Skeletal muscle satellite cell (primary cell): ENCODE results near the gene BEND3.
"Not testable (repeated sequence)": the region's sequence is repeated elsewhere in the genome, so short reads cannot be mapped to it uniquely, and the experiment has no call there.

Source experiments
- H3K27me3 ChIP-seq: 2 replicates; pipeline ENCODE4 v1.7.0; 2013; ENCODE audit warnings: low read length; ENCODE audit not compliant: control insufficient read depth, insufficient read depth
- H3K36me3 ChIP-seq: 2 replicates; pipeline ENCODE4 v1.7.0; 2013; ENCODE audit warnings: mild to moderate bottlenecking, control low read depth, low read length; ENCODE audit not compliant: insufficient read depth
- H3K4me1 ChIP-seq: 2 replicates; pipeline ENCODE4 v1.7.0; 2013; ENCODE audit warnings: low read length; ENCODE audit not compliant: control insufficient read depth, insufficient read depth
- H3K4me2 ChIP-seq: 2 replicates; pipeline ENCODE4 v1.7.0; 2013; ENCODE audit warnings: mild to moderate bottlenecking, low read length
- H3K4me3 ChIP-seq: 2 replicates; pipeline ENCODE4 v1.7.0; 2013; ENCODE audit warnings: low read length
- H3K9ac ChIP-seq: 2 replicates; pipeline ENCODE4 v1.7.0; 2013; ENCODE audit warnings: mild to moderate bottlenecking, low read depth, low read length, moderate library complexity
- H3K9me3 ChIP-seq: replicated peaks from 2 replicates; pipeline ENCODE4 v1.7.0; 2013; ENCODE audit warnings: mild to moderate bottlenecking, control low read depth, low read length

BEND3 gene

GRCh38 chr6:107135048-107135680, 19.8 kb upstream of the BEND3 start:
- H3K4me3 ChIP-seq, H3K36me3 ChIP-seq, H3K9ac ChIP-seq, H3K27me3 ChIP-seq, H3K9me3 ChIP-seq, H3K4me1 ChIP-seq, H3K4me2 ChIP-seq: not testable (repeated sequence)

DNA sequence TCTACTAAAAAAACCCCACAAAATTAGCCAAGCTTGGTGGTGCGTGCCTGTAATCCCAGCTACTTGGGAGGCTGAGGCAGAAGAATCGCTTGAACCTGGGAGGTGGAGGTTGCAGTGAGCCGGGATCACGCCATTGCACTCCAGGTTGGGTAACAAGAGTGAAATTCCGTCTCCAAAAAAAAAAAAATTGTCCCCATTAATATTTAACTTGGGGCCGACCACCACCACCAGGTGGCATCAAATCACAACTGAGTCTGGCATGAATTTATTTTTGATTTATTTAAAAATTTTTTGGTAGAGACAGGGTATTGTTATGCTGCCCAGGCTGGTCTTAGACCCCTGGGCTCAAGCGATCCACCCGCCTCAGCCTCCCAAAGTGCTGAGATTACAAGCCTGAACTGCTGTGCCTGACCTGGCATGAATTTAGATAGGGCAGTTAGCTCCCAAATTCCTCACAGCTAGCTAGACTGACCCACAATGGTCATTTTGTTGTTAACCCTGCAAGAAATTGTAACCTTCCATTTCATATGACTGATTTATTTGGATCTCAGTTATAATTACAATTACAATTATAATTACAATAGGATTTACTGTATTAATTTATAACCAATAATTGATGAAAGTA, 17.1 kb upstream of the BEND3 start:
- no peaks in the 10 kb centered on the region for H3K9me3 ChIP-seq
- no peaks in the 10 kb centered on the region for H3K36me3 ChIP-seq
- H3K4me3 ChIP-seq: no peak overlapping the region
- peaks cover 8% of the 10 kb centered on the region for H3K4me1 ChIP-seq
- H3K9ac ChIP-seq: no peak overlapping the region
- no peaks in the 10 kb centered on the region for H3K27me3 ChIP-seq
- no peak overlapping the region for H3K4me2 ChIP-seq

DNA sequence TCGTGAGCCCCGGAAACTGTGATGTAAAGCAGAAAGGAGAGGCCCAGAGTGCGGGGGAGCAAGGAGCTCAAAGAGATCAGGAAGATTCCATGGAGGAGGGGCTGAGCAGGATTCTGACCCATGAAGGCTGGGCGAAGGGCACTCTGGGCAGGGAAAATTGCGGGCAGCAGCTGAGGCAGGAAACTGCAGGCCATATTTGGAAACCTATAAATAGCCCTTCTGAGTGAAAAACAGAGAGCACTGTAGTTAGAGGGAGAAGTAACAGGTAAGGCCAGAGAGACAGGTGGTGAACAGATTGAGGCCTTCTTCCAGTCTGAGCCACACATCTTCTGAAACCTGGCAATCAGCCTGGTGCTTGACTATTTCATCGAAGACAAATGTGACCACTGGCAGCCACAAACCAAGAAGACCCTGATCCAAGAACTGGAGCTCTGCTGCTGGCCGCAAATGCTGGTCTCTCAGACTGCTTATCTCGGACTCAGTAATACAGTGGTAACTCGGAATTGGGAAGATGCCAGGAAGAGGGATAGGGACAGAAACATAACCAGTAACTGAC, 14.1 kb upstream of the BEND3 start:
- H3K4me1 ChIP-seq: peaks cover 8% of the 10 kb centered on the region
- H3K4me3 ChIP-seq: no peak overlapping the region
- no peaks in the 10 kb centered on the region for H3K9me3 ChIP-seq
- H3K27me3 ChIP-seq: no peaks in the 10 kb centered on the region
- no peak overlapping the region for H3K9ac ChIP-seq
- no peak overlapping the region for H3K4me2 ChIP-seq
- no peaks in the 10 kb centered on the region for H3K36me3 ChIP-seq

GRCh38 chr6:107128577-107128976, 13.3 kb upstream of the BEND3 start:
- Histone ChIP-seq H3K4me1 (peaks cover 8% of the 10 kb centered on the region), H3K4me2 (no peak overlapping the region), H3K9ac (no peak overlapping the region), H3K27me3 (no peaks in the 10 kb centered on the region), H3K4me3 (no peak overlapping the region), H3K36me3 (no peaks in the 10 kb centered on the region), H3K9me3 (no peaks in the 10 kb centered on the region)

DNA sequence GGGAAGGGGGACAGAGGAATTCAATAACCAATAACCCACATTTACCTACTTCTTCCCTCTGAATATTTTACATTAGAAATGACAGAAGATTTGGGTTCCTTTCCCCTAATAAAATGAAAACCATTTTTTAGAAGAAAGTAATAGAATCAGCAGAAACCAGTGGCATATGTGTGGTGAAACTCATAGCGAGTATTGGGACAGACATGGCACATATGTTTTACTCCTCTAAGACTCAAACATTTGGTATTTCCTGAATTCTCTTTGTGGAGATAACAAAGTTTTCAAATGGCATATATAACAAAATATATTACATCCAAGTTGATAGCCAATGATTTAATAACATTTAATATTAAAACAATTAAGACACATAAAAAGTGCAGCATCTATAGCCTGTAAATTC, 12.9 kb upstream of the BEND3 start:
- no peak overlapping the region for H3K4me2 ChIP-seq
- H3K4me3 ChIP-seq: no peak overlapping the region
- no peaks in the 10 kb centered on the region for H3K27me3 ChIP-seq
- no peaks in the 10 kb centered on the region for H3K9me3 ChIP-seq
- H3K36me3 ChIP-seq: no peaks in the 10 kb centered on the region
- H3K9ac ChIP-seq: no peak overlapping the region
- H3K4me1 ChIP-seq: peaks cover 8% of the 10 kb centered on the region

GRCh38 chr6:107125771-107126170, 10.5 kb upstream of the BEND3 start:
- H3K9me3 ChIP-seq: no peaks in the 10 kb centered on the region
- no peak overlapping the region for H3K4me2 ChIP-seq
- no peaks in the 10 kb centered on the region for H3K36me3 ChIP-seq
- H3K9ac ChIP-seq: no peak overlapping the region
- no peak overlapping the region for H3K4me3 ChIP-seq
- H3K27me3 ChIP-seq: no peaks in the 10 kb centered on the region
- H3K4me1 ChIP-seq: peaks cover 8% of the 10 kb centered on the region

DNA sequence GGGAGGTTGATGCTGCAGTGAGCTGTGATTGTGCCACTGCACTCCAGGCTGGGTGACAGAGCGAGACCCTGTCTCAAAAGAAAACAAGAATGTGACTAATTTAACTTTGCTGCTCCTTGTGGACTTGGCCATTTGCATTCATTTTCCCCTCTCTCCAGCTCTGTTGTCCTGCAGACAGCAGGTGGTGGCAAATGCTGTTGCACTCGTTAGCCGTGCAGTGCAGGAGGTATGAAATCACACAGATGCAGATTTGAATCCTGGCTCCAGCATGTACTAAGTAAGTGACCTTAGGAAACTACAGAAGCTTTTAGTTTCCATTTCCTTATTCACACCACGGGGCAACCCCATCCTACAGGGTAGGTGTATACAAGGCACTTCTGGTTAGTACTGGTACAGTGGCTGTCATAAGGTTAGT, 9.6 kb upstream of the BEND3 start:
- H3K4me1 ChIP-seq: peaks cover 8% of the 10 kb centered on the region
- H3K4me3 ChIP-seq: no peak overlapping the region
- H3K36me3 ChIP-seq: no peaks in the 10 kb centered on the region
- H3K27me3 ChIP-seq: no peaks in the 10 kb centered on the region
- no peak overlapping the region for H3K4me2 ChIP-seq
- no peaks in the 10 kb centered on the region for H3K9me3 ChIP-seq
- H3K9ac ChIP-seq: no peak overlapping the region

DNA sequence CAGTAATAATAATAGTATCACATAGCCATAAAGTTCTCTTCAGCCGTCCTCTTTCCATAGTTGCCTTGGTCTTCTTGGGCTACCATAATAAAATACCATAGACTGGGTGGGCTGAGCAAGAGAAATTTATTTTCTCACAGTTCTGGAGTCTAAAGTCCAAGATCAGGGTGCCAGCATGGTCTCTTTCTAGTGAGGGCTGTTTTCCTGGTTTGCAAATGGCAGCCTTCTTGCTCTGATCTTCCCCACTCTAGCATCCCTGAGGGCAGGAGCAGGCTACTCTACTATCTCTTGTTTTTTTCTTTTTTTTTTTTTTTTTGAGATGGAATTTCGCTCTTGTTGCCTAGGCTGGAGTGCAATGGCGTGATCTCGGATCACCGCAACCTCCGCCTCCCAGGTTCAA, 8.2 kb upstream of the BEND3 start:
- H3K4me1 ChIP-seq: peaks cover 7% of the 10 kb centered on the region
- H3K27me3 ChIP-seq: no peaks in the 10 kb centered on the region
- H3K9ac ChIP-seq: no peak overlapping the region
- H3K9me3 ChIP-seq: no peaks in the 10 kb centered on the region
- H3K36me3 ChIP-seq: no peaks in the 10 kb centered on the region
- no peak overlapping the region for H3K4me3 ChIP-seq
- H3K4me2 ChIP-seq: no peak overlapping the region

DNA sequence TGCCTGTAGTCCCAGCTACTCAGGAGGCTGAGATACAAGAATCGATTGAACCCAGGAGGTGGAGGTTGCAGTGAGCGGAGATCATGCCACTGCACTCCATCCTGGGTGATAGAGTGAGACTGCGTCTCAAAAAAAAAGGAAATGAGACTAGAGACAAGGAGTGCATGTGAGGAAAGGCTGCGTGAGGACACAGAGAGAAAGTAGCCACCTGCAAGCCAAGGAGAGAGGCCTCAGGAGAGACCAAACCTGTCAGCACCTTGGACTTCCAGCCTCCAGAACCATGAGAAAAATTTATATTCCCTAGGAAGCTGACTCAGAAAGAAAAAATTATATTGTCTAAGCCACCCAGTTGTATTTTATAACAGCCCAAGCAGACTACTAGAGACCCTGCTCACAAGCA, 7.4 kb upstream of the BEND3 start:
- Histone ChIP-seq H3K27me3 (no peaks in the 10 kb centered on the region), H3K9ac (no peak overlapping the region), H3K4me1 (no peaks in the 10 kb centered on the region), H3K9me3 (no peaks in the 10 kb centered on the region), H3K36me3 (no peaks in the 10 kb centered on the region), H3K4me2 (no peak overlapping the region), H3K4me3 (no peak overlapping the region)

DNA sequence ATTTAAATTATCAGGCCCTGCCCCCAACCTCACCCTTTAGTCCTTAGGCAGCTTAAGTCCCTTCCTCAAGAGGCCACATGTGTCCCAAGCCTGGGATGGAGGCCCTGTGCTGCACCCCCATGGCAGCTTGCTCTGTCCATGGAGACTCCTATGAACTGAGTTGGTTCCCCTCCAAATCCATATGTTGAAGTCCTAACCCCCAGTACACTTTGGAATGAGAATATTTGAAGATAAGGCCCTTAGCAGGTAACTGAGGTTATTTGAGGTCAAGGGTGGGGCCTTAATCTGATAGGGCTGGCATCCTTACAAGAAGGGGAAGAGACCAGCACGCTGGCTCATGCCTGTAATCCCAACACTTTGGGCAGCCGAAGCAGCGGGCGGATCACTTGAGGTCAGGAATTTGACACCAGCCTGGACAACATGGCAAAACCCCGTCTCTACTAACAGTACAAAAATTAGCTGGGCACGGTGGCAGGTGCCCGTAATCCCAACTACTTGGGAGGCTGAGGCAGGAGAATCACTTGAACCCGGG, 6.7 kb upstream of the BEND3 start:
- Histone ChIP-seq H3K4me3 (no peak overlapping the region), H3K9ac (no peak overlapping the region), H3K4me2 (no peak overlapping the region), H3K36me3 (no peaks in the 10 kb centered on the region), H3K4me1 (no peaks in the 10 kb centered on the region), H3K27me3 (peaks cover 3% of the 10 kb centered on the region), H3K9me3 (no peaks in the 10 kb centered on the region)

- no peak overlapping the region for H3K9ac ChIP-seq
- H3K27me3 ChIP-seq: peaks cover 10% of the 10 kb centered on the region
- no peak overlapping the region for H3K4me2 ChIP-seq
- H3K4me3 ChIP-seq: no peak overlapping the region
- H3K4me1 ChIP-seq: peaks cover 5% of the 10 kb centered on the region
- H3K9me3 ChIP-seq: no peaks in the 10 kb centered on the region
- no peaks in the 10 kb centered on the region for H3K36me3 ChIP-seq
Measured at GRCh38 chr6:107121266-107121665, 6.0 kb upstream of the BEND3 start.

DNA sequence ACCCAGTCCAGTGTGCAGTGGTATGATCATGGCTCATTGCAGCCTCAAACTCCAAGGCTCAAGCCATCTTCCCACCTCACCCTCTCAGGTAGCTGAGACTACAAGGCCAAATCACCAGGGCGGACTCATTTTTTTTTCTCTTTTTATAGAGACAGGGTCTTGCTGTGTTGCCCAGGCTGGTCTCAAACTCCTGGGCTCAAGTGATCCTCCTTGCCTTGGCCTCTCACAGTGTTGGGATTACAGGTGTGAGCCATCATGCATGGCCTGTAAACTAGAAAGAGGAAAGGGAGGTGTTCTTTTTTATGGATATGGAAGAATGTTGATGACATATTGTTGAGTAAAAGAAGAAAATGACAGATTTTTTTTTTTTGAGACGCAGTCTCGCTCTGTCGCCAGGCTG, 5.1 kb upstream of the BEND3 start:
- Histone ChIP-seq H3K27me3 (peaks cover 12% of the 10 kb centered on the region), H3K9me3 (no peaks in the 10 kb centered on the region), H3K4me2 (no peak overlapping the region), H3K4me1 (peaks cover 11% of the 10 kb centered on the region), H3K4me3 (no peak overlapping the region), H3K9ac (no peak overlapping the region), H3K36me3 (no peaks in the 10 kb centered on the region)
